K562 (cell line): ENCODE results near the gene PYM1. TPM values are rescaled to one million over a fixed set of nuclear protein-coding genes. Genes with fewer than 3 reads are reported as not detected.

Source experiments
- ATAC-seq: fragments of 200-7000 bp; cut with Tn5 transposase; 3 replicates; pipeline ENCODE4 v1.9.1; 2020; ENCODE audit warnings: moderate library complexity
- BruUV-seq: library from RNA; stranded (reverse); fragments of 400-500 nt; replicated peaks from 2 replicates; lab custom pipeline; 2021; lab: Mats Ljungman, UMichigan
- CTCF ChIA-PET: fragments of 300-600 bp; formaldehyde crosslinking; extraction: SDS; loops from one replicate; lab custom pipeline; 2021; ENCODE audit warnings: low intra/inter-chr PET ratio; lab: Yijun Ruan, JAX
- POLR2A ChIA-PET: fragments of 300-600, 350-650 bp; sonication (Branson Sonifier 250); formaldehyde crosslinking; extraction: SDS; loops from one replicate; lab custom pipeline; 2021; ENCODE audit warnings: antibody characterized with exemption, inconsistent platforms; lab: Yijun Ruan, JAX
- DNase-seq, 4 experiments: peaks; one replicate each; pipeline versions ENCODE4 v3.0.0 to v3.0.0-alpha.2; 2011 to 2018; ENCODE audit warnings: low spot score in 3 of 4, mixed read lengths in 3 of 4; ENCODE audit errors: extremely low read depth in 1 of 4
- FAIRE-seq: peaks from 2 replicates; lab custom pipeline; 2011; peaks lifted over from hg19 to GRCh38; lab: Jason Lieb, UNC
- H2AFZ ChIP-seq: 2 replicates; pipeline ENCODE4 v1.6.0; 2011; ENCODE audit warnings: low read depth, low read length, control low read depth, inconsistent platforms
- H3K27ac ChIP-seq: fragments of 200-600 bp; 3 replicates; pipeline ENCODE4 v1.8.0; 2011; ENCODE audit warnings: low read depth, mild to moderate bottlenecking, control low read depth, inconsistent platforms, low read length, moderate library complexity, mixed read lengths; ENCODE audit errors: extremely low read depth
- H3K27me3 ChIP-seq, 2 experiments: fragments of 300-600 bp in 1 of 2; 2 replicates in 1 of 2; 3 replicates in 1 of 2; pipeline versions ENCODE4 v1.6.0 to v1.8.0; 2011; ENCODE audit warnings: inconsistent platforms in 2 of 2, low read length in 2 of 2, mild to moderate bottlenecking in 1 of 2, mixed read lengths in 1 of 2, moderate library complexity in 1 of 2; ENCODE audit not compliant: control insufficient read depth in 2 of 2, insufficient read depth in 2 of 2
- H3K36me3 ChIP-seq: fragments of 300-600 bp; 3 replicates; pipeline ENCODE4 v1.8.0; 2011; ENCODE audit warnings: mild to moderate bottlenecking, low read length, inconsistent platforms; ENCODE audit not compliant: control insufficient read depth, insufficient read depth
- H3K4me1 ChIP-seq, 2 experiments: fragments of 200-600 bp in 1 of 2; replicated peaks in 1 of 2; 2 replicates in 1 of 2; 3 replicates in 1 of 2; pipeline versions ENCODE4 v1.5.1 to v1.8.0; 2011; ENCODE audit warnings: inconsistent platforms in 2 of 2, low read length in 2 of 2, mild to moderate bottlenecking in 1 of 2, mixed read lengths in 1 of 2, moderate library complexity in 1 of 2; ENCODE audit not compliant: control insufficient read depth in 2 of 2, insufficient read depth in 2 of 2
- H3K4me2 ChIP-seq: 2 replicates; pipeline ENCODE4 v1.6.1; 2011; ENCODE audit warnings: low read length, control low read depth, inconsistent platforms, mixed read lengths; ENCODE audit not compliant: insufficient read depth
- H3K4me3 ChIP-seq: fragments of 200-600 bp; sonication (generic), shearing (Covaris generic); 2 replicates; pipeline ENCODE4 v1.5.1; 2016; ENCODE audit warnings: control low read depth, inconsistent platforms
- H3K79me2 ChIP-seq: fragments of 200-600 bp; 3 replicates; pipeline ENCODE4 v1.8.0; 2011; ENCODE audit warnings: low read length, inconsistent platforms; ENCODE audit not compliant: control insufficient read depth, insufficient read depth
- H3K9ac ChIP-seq, 2 experiments: 2 replicates each; pipeline versions ENCODE4 v1.6.0 to v1.6.1; 2011; ENCODE audit warnings: low read depth in 2 of 2, low read length in 2 of 2, control low read depth in 1 of 2, inconsistent platforms in 1 of 2, mild to moderate bottlenecking in 1 of 2, mixed read lengths in 1 of 2; ENCODE audit not compliant: insufficient read depth in 1 of 2
- H3K9me1 ChIP-seq: one replicate; pipeline ENCODE4 v1.6.0; 2011; ENCODE audit warnings: inconsistent platforms, mild to moderate bottlenecking, low read length, moderate library complexity; ENCODE audit not compliant: control insufficient read depth, insufficient read depth
- H3K9me3 ChIP-seq: replicated peaks from 2 replicates; pipeline ENCODE4 v1.5.1; 2011; ENCODE audit warnings: low read depth, low read length, inconsistent platforms; ENCODE audit not compliant: control insufficient read depth, insufficient read depth
- H4K20me1 ChIP-seq: replicated peaks from 2 replicates; pipeline ENCODE4 v1.6.1; 2011; ENCODE audit warnings: low read length, inconsistent platforms, mixed read lengths; ENCODE audit not compliant: control insufficient read depth, insufficient read depth
- CBFA2T2 ChIP-seq: fragments of 450-650 bp; conservative IDR thresholded peaks from 2 replicates; pipeline ENCODE4 v1.6.1; 2017; ENCODE audit warnings: mild to moderate bottlenecking
- CREBBP ChIP-seq: IDR thresholded peaks from one replicate; pipeline ENCODE4 v1.6.1; 2012; ENCODE audit warnings: low read depth, mild to moderate bottlenecking, control low read depth, inconsistent platforms, low read length
- ELF1 ChIP-seq: fragments of 200-800 bp; sonication (Bioruptor generic); IDR thresholded peaks from 2 replicates; pipeline ENCODE4 v1.6.1; 2016; ENCODE audit warnings: missing genetic modification characterization, missing compliant biosample characterization
- GATAD2A ChIP-seq: fragments of 450-650 bp; IDR thresholded peaks from 2 replicates; pipeline ENCODE4 v1.6.1; 2017
- HCFC1 ChIP-seq: IDR thresholded peaks from 2 replicates; pipeline ENCODE4 v1.6.1; 2012; ENCODE audit warnings: low read depth, low read length, improper control_type of control experiment
- HDAC3 ChIP-seq: fragments of 450-650 bp; IDR thresholded peaks from 2 replicates; pipeline ENCODE4 v1.6.1; 2018; ENCODE audit warnings: borderline replicate concordance, mild to moderate bottlenecking, moderate library complexity; ENCODE audit not compliant: partially characterized antibody
- HMG20B ChIP-seq: fragments of 250-450 bp; sonication (Bioruptor Pico); IDR thresholded peaks from 2 replicates; pipeline ENCODE4 v1.5.0; 2021; ENCODE audit warnings: mild to moderate bottlenecking
- MEF2D ChIP-seq: conservative IDR thresholded peaks from 2 replicates; pipeline ENCODE4 v1.6.1; 2016; ENCODE audit warnings: low read depth, missing genetic modification characterization, missing compliant biosample characterization
- NRF1 ChIP-seq, 2 experiments: fragments of 450-650 bp; IDR thresholded peaks in 1 of 2; conservative IDR thresholded peaks in 1 of 2; 2 replicates each; pipeline ENCODE4 v1.6.1; 2014; ENCODE audit warnings: mild to moderate bottlenecking in 2 of 2
- OTX1 ChIP-seq: fragments of 450-650 bp; formaldehyde crosslinking; IDR thresholded peaks from 2 replicates; pipeline ENCODE4 v1.4.0; 2022; ENCODE audit warnings: mild to moderate bottlenecking
- RUNX1 ChIP-seq: sonication (generic); IDR thresholded peaks from 2 replicates; pipeline ENCODE4 v1.6.1; 2016; ENCODE audit warnings: antibody characterized with exemption, low read depth
- SIN3A ChIP-seq, 2 experiments: fragments of 150-350 bp in 1 of 2; IDR thresholded peaks; 2 replicates each; pipeline ENCODE4 v1.6.1; 2011 to 2016; ENCODE audit warnings: borderline replicate concordance in 2 of 2, low read depth in 2 of 2, low read length in 2 of 2, mild to moderate bottlenecking in 2 of 2, moderate library complexity in 2 of 2; ENCODE audit not compliant: control insufficient read depth in 1 of 2
- SMARCC2 ChIP-seq: fragments of 450-650 bp; IDR thresholded peaks from 2 replicates; pipeline ENCODE4 v1.6.1; 2017; ENCODE audit warnings: antibody characterized with exemption, moderate library complexity, mild to moderate bottlenecking, low read depth
- TARDBP ChIP-seq: fragments of 450-650 bp; IDR thresholded peaks from 2 replicates; pipeline ENCODE4 v1.6.1; 2016
- TEAD1 ChIP-seq, 2 experiments: fragments of 450-650 bp in 1 of 2; sonication (generic) in 1 of 2; formaldehyde crosslinking; IDR thresholded peaks; 2 replicates each; pipeline versions ENCODE4 v1.4.0 to v1.8.0; 2020 to 2022; ENCODE audit warnings: mild to moderate bottlenecking in 2 of 2, missing genetic modification reagents in 1 of 2
- ZNF140 ChIP-seq: fragments of 250-450 bp; sonication (Bioruptor Pico); IDR thresholded peaks from 2 replicates; pipeline ENCODE4 v1.8.0; 2021; ENCODE audit warnings: moderate library complexity, mild to moderate bottlenecking, inconsistent platforms
- ZNF23 ChIP-seq: fragments of 250-450 bp; sonication (Bioruptor Pico); IDR thresholded peaks from 2 replicates; pipeline ENCODE4 v1.4.0; 2020; ENCODE audit warnings: mild to moderate bottlenecking
- ZNF253 ChIP-seq: fragments of 250-450 bp; sonication (Bioruptor Pico); conservative IDR thresholded peaks from 2 replicates; pipeline ENCODE4 v1.6.1; 2021; ENCODE audit warnings: mild to moderate bottlenecking
- WGBS: fragments of 100-300 bp; shearing (Covaris generic); methylation state at CpG from one replicate; pipeline ENCODE4 v1.1.6; 2016; ENCODE audit warnings: low coverage, mixed read lengths; ENCODE audit not compliant: insufficient coverage; ENCODE audit errors: missing lambda C conversion rate; 5-methylcytosine and 5-hydroxymethylcytosine counted together
- in situ Hi-C: fragments of 300-500 bp; cut with MboI; formaldehyde crosslinking; loops from 4 replicates; pipeline ENCODE4 v1.15.0; 2018; ENCODE audit warnings: inconsistent platforms, mixed read lengths
- intact Hi-C: fragments of 100-400 bp; cut with micrococcal nuclease; formaldehyde crosslinking; loops from 2 replicates; pipeline ENCODE4 v1.14.2; 2022
- polyA plus RNA-seq, 8 experiments: library from polyadenylated mRNA; depleted of rRNA in 4 of 8; stranded (reverse) in 5 of 8; unstranded in 3 of 8; fragments of >200 nt; fragmentation: Nextera tagmentation in 2 of 8; fragmentation: Illumina TruSeq in 1 of 8; extraction: Ambion mirVana in 2 of 8; extraction: Trizol in 1 of 8; gene quantifications; 2 replicates each; pipeline versions ENCODE4 v1.2.1 to v1.2.3, GENCODE V29; 2011 to 2014; ENCODE audit warnings: inconsistent platforms in 1 of 8, missing spikeins in 1 of 8
- total RNA-seq, 7 experiments: library from RNA; depleted of rRNA in 6 of 7; stranded (reverse); fragments of >200 nt in 6 of 7; fragmentation: Illumina TruSeq in 2 of 7; extraction: Trizol in 2 of 7; gene quantifications; 2 replicates each; pipeline versions ENCODE4 v1.2.1 to v1.2.3, GENCODE V29; 2011 to 2021; ENCODE audit warnings: low replicate concordance in 1 of 7

Gene PYM1
- total and polyA plus RNA-seq, 9 of the 15 experiments (the other 6 are each of a cell fraction or from before 2014, with no cell fraction given): 29.0 to 51.3 (median 34.1) TPM

- TF ChIP-seq ELF1 (tag): no peak
- TF ChIP-seq SMARCC2: no peak
- no peak for TF ChIP-seq HDAC3
- no TSS peak for BruUV-seq
- Histone ChIP-seq H3K4me3 (no peak overlapping the region), H4K20me1 (no peaks in the 10 kb centered on the region), H3K27ac (no peak overlapping the region), H3K27me3 (no peaks in the 10 kb centered on the region), H3K9ac (no peak overlapping the region), H3K4me2 (no peak overlapping the region), H2AFZ (no peak overlapping the region), H3K4me1 (peaks cover 16 to 21% of the 10 kb centered on the region in 2 experiments), H3K79me2 (peaks cover 35% of the 10 kb centered on the region), H3K9me1 (no peaks in the 10 kb centered on the region), H3K9me3 (no peaks in the 10 kb centered on the region), H3K36me3 (peaks cover 51% of the 10 kb centered on the region)
- ATAC-seq (no peak), FAIRE-seq (no peak), DNase-seq (no peak)
- ChIA-PET CTCF (no interaction called here), POLR2A (interaction anchor here (0.5 to 1.4 kb wide), 4 partner anchors 11 to 1643 kb away, joined by 3 to 5 read pairs (median 3); no protein-coding TSS in a partner anchor)
- intact Hi-C loops: no loop called here
- WGBS: 92% methylated on average over 4 of the region's 4 CpGs
- in situ Hi-C loops: no loop called here
Measured at GRCh38 chr12:55969356-55969755, 41.7 kb upstream of the PYM1 start.

DNA sequence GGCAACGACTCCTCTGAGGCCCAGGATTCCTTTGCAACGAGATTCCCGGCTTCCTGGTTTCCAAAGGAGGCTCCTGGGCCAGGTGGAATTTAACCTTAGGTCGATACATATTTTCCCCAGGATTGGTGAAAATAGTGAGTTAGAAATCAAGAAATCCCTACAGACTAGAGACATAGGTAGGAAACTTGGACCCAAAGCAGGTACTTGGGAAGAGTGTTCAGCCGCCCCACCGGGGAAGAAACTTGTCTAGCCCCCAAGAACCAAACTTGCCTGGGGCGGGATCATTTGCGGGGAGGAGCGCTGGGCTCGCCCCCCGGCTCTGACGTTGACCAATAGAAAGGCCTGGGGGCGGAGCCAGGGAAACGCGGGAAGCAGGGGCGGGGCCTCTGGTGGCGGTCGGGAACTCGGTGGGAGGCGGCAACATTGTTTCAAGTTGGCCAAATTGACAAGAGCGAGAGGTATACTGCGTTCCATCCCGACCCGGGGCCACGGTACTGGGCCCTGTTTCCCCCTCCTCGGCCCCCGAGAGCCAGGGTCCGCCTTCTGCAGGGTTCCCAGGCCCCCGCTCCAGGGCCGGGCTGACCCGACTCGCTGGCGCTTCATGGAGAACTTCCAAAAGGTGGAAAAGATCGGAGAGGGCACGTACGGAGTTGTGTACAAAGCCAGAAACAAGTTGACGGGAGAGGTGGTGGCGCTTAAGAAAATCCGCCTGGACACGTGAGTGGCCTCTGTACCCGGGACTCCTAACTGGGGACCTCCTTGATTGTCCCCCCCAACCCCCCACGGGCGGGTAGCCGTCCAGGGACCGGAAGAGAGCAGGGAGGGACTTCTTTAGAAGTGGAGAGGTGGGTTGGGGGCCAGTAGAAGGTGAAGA, 39.0 kb upstream of the PYM1 start, which contains the start of gene CDK2:
Gene CDK2, plus strand, starts transcription at position 423 of the 874 bp plus-strand sequence. Its CDS starts 179 bp downstream, at position 602.
- TSS peak; percentile 75 for BruUV-seq
- no peak for TF ChIP-seq OTX1
- no peak for TF ChIP-seq HCFC1
- TF ChIP-seq TARDBP: no peak
- TF ChIP-seq ZNF253 (CRISPR knock-in tag): no peak
- TF ChIP-seq SIN3A (IDR thresholded peaks at IDR 0.05; ENCODE audit: borderline replicate concordance in 2 of 2, control insufficient read depth in 1 of 2, low read depth in 2 of 2, low read length in 2 of 2): peak; percentile 43 to 45; a peak in 2 of 4 replicates
- TF ChIP-seq TEAD1 (CRISPR knock-in tag; IDR thresholded peaks at IDR 0.05): no peak
- TF ChIP-seq ZNF23 (CRISPR knock-in tag): no peak
- TF ChIP-seq MEF2D: no peak
- TF ChIP-seq ZNF140: no peak
- no peak for TF ChIP-seq GATAD2A
- TF ChIP-seq CBFA2T2: no peak
- TF ChIP-seq CREBBP: no peak
- no peak for TF ChIP-seq RUNX1
- peak; percentile 35 to 47 for TF ChIP-seq NRF1 (conservative IDR thresholded peaks at IDR 0.05 in 1 of 2, IDR thresholded peaks at IDR 0.05 in 1 of 2)
- TF ChIP-seq HMG20B (CRISPR knock-in tag): no peak

More for the DNA sequence above, 39.0 kb upstream of the PYM1 start, which contains the start of gene CDK2:
- peak within 1 kb of the TSS; percentile 87 for H2AFZ ChIP-seq
- intact Hi-C loops (no loop called here), in situ Hi-C loops (no loop called here)
- peak within 1 kb of the TSS; percentile 80 for H3K4me2 ChIP-seq
- no peaks in the 10 kb centered on the region for H3K9me3 ChIP-seq
- H3K27ac ChIP-seq: peak within 1 kb of the TSS; percentile 77
- ChIA-PET CTCF (no interaction called here), POLR2A (no interaction called here)
- peak within 1 kb of the TSS; percentile 82 to 97 for H3K9ac ChIP-seq
- no peaks in the 10 kb centered on the region for H4K20me1 ChIP-seq
- H3K79me2 ChIP-seq: peaks cover 23% of the 10 kb centered on the region
- no peaks in the 10 kb centered on the region for H3K27me3 ChIP-seq
- no peaks in the 10 kb centered on the region for H3K9me1 ChIP-seq
- H3K36me3 ChIP-seq: peaks cover 38% of the 10 kb centered on the region
- DNase-seq (peak; percentile 95 to 98 (median 98)), ATAC-seq (peak; percentile 97), FAIRE-seq (peak; percentile 94)
- peaks cover 7 to 14% of the 10 kb centered on the region in 2 experiments for H3K4me1 ChIP-seq
- H3K4me3 ChIP-seq: peak within 1 kb of the TSS; percentile 73
- under 1% methylated on average over 44 of the region's 45 CpGs for WGBS
